Fibroblast of the conjunctiva (primary cell): ENCODE data around the gene LRMDA.
"Not testable (repeated sequence)": the region's sequence is repeated elsewhere in the genome, so short reads cannot be mapped to it uniquely, and the experiment has no call there.

ENCODE experiments used
- DNase-seq: peaks from one replicate; pipeline ENCODE4 v3.0.0-alpha.2; 2010; ENCODE audit warnings: low read depth

LRMDA gene

GRCh38 chr10:76125900-76126299, 694.5 kb downstream of the LRMDA start:
- no peak for DNase-seq

GRCh38 chr10:76126607-76127527, 695.4 kb downstream of the LRMDA start:
- no peak for DNase-seq

DNA sequence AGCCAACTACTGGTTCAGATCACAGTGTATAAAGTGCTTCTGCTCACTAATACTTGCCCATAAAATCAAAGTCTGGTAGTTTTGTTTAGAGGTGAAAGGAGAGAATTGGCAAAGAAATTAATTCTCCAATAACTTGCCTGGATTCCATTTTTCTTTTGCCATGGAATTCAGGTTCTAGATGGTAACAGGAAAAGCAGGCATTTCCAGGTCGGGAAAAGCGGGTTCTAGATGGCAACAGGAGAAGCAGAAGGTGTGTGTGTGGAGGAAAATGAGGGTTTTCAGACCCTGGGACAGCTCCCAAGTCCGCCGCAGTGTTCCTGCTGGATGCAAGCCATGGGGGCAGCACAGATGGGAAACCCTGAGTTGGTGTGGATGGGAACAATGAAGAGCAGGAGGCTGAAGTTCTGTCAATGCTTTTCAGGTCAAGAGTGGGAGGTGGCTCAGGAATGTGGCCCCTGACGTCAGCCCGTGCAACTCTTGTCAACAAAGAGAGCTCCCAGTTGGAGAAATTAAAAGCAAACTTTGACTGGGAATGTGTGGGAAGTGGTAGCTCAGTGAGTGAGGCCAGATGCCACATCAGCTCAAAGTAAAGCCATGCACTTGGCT, 696.7 kb downstream of the LRMDA start:
- no peak for DNase-seq

DNA sequence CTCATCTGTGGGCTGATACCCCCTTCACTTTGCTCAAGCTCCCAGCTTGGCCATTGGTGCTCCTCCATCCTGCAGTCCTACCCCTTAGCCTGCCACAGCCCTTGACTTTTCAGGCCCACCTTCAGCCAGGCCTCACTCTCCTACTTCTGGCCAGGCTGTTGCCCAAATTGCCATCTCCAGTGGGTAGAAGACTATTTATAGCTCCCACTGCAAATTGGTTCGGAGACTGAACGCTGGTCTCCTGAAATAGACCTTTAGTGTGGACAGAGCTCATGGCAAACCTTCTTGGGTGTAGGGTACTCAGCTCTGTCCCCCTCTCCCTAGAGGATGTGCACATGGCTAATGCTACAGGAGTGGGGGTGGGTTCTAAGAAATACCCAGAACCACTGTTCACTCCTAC, 697.8 kb downstream of the LRMDA start:
- no peak for DNase-seq

- no peak for DNase-seq
These were observed 699.5 kb downstream of the LRMDA start for GRCh38 chr10:76130892-76131291.

DNA sequence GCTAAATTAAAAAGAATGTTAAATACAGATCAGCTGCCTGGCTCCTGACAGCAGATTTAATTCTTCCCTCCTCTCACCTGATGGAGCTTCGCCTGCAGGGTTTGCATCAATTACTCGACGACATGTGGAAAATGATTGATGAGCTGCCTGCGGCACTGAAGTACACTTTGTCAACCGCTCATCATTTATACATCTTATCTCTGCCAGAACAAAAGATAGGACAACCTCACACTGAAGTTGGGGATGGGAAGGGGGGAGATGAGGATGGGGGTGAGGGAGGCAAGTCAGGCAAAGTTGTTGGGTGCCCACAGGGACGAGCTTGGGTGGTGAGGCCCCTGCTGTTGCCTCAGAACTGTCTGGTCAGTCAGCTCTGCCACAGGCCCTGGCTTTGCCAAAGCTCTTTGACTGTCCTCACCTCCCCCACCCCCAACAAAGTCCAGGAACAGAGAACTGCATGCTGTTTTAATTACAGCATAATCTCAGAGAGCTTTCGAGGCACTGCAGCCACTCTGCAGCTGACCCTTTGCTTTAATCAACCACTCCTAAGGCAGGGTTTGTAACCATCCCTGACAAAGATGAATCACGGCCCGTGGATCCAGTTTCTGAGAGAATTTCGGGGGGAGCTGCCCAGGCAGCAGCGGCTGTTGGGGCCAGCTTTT, 702.3 kb downstream of the LRMDA start:
- DNase-seq, result no peak

- no peak for DNase-seq
These were observed 705.5 kb downstream of the LRMDA start for GRCh38 chr10:76136961-76137360.

DNA sequence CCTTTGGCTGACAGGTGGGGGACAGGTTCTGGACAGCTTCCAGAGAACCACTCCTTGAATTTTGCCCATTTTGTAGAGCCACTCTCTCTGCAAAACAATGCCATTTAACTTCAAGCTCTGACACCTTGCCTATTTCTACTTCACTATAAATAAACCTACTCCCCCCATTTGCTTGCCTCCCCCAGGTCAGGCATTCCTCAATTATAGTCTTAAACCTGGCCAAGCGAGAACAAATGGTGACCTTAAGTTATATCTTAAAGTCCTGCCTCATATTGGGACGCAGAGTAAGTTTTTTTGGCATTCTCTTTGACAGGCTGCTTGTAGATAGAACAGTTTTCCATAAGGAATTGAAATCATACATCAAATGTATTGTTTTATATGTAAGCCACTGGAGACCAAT, 706.9 kb downstream of the LRMDA start:
- DNase-seq, result no peak

- no peak for DNase-seq
These were observed 707.5 kb downstream of the LRMDA start for GRCh38 chr10:76138906-76139305.

GRCh38 chr10:76139431-76139830, 708.0 kb downstream of the LRMDA start:
- DNase-seq, result no peak

DNA sequence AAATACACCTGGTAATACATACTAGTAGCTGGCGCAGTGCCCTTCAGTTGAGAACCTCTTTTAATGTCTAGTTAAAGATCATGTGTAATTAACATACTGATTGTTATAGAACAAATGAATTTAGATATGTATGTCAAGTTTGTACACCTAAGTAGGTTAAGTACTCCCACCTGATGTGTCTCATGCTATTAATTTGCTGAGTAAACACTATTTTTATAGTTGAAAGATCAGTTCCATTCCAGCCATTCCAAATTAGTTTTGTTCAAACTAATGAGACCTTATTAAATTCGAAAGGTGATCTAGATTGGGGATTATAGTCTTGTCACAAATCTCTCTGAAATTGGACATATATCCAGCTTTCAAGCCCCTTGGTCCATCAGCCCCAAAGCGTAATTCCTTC, 710.0 kb downstream of the LRMDA start:
- no peak for DNase-seq

DNA sequence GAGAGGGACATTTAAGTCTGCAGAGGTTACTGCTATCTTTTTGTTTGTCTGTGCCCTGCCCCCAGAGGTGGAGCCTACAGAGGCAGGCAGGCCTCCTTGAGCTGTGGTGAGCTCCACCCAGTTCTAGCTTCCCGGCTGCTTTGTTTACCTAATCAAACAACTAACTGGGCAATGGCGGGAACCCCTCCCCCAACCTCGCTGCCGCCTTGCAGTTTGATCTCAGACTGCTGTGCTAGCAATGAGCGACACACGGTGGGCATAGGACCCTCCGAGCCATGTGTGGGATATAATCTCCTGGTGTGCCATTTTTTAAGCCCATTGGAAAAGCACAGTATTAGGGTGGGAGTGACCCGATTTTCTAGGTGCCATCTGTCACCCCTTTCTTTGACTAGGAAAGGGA, 716.8 kb downstream of the LRMDA start:
- DNase-seq, result not testable (repeated sequence)

GRCh38 chr10:76149182-76149581, 717.8 kb downstream of the LRMDA start:
- DNase-seq, result no peak

DNA sequence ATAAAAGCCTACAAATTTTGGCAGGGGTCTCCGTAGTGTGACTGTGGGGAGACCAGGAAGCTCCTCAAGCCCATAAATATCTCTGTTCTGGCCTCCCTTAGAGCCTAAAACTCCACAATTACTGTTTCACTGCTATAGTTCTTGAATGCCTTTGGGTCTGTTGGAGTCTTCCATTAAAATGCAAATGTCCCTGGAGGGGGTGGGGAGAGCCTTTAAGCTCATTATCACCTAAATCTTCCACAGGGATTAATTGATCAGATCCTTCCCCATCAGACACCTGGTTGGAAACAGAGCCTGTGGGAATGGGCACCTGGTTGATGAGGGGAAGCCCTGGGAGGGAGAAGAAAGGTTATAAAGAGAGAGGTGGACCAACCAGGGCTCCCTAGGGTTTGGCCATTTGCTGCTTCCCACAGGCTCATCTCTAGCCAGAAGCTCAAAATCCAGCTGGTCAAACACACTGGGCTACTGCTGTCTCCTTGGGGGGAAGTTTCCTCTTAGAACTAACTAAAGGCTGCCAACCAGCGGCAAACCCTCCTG, 718.2 kb downstream of the LRMDA start:
- no peak for DNase-seq

- no peak for DNase-seq
These were observed 718.9 kb downstream of the LRMDA start for GRCh38 chr10:76150139-76150875.

DNA sequence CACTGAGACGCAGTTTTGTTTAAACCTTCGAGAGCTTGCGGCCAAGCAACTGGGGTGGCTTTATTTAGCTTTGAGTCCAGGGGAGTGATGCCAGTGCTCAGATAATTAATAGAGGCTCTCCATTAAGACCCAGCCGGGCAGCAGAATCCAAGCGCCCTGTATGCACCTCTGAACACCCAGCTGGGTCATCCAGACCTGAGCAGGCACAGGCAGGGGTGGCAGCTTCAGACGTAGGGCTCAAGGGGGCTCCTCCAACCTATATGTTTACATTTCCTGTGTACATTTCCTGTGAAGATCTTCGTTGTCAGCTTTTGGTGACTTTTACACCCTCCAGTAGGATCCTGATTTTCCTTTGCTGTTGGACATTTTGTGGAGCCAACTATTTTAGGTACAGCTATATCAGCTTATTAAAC, 719.5 kb downstream of the LRMDA start:
- DNase-seq, result no peak

GRCh38 chr10:76152186-76152585, 720.8 kb downstream of the LRMDA start:
- DNase-seq, result no peak

- no peak for DNase-seq
These were observed 724.5 kb downstream of the LRMDA start for GRCh38 chr10:76155961-76156360.

DNA sequence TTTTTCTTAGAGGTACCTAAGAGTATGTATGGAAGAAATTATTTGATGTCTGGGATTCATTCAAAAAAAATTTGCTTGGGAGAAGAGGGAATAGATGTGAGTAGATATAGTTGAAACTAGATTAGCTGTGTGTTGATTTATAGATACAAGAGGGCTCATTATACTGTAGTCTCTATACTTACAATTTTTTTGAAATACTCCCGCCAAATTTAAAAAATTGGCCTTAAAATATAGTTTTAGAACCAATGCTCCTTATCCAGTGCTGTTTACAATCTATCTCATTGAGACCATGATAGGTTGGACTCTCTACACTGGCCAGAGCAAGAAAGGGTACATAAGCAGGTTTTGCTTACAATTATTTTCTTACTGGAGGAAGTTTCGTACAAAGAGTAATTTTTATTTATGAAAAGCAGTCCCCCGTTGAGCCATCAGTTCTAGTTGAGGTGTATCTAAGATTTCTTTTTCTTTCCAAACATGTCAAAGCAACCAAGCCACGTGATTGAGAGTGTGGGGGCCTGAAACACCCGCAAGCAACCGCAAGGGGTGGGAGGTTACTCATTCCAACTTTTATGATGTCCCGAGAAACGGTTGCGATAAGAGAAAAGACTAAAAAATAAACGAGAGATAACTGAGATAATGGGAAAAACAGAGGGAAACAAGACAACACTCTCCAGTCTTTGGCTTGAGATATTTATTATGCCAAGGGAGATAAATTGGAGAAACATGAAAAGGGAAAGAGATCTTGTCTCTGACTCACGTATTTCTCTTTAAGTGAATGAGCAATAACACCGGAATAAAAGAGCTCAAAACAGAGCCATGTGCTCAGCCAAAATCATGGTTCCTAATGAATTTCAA, 729.2 kb downstream of the LRMDA start:
- no peak for DNase-seq

DNA sequence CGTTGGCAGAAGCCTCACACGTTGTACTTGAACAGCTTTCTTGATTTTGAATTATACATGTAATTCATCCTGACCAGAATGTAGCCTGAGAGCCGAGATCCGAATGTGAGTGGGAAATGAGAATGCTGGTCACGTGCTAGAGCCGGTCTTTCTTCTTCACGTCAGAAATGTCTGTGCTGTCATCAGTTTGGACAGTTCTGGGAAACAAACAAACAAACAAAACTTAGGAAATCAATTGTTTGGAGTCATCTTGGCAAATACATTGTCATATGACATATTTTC, 729.8 kb downstream of the LRMDA start:
- DNase-seq, result no peak

DNA sequence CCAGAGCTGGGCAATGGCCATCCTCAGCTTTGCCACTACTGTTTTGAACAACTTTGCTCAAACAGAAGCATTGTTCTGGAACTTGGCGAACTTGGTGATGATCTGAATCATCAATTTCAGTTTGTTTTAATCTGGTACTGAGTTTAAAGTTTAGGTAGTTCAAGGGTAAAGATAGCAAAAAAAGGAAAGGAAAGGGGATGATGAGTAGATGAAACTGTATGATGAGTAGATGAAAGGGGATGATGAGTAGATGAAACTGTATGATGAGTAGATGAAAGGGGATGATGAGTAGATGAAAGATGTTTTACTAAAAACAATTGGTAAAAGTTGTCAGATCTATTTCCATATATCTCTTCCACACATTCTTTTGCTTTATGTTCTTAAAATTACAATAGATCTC, 737.0 kb downstream of the LRMDA start:
- DNase-seq, result no peak
